Measurements from ENCODE around the gene NDUFV2. TPM values are rescaled to one million over a fixed set of nuclear protein-coding genes. Genes with fewer than 3 reads are reported as not detected.
A peak's percentile ranks its signal among the peaks of the same experiment; 100 is the strongest.

The NDUFV2 gene
- total and polyA plus RNA-seq, 2 donors (not counting 3 experiments of a cell fraction or from before 2014, with no cell fraction given), result 65.7 to 152 TPM

DNA sequence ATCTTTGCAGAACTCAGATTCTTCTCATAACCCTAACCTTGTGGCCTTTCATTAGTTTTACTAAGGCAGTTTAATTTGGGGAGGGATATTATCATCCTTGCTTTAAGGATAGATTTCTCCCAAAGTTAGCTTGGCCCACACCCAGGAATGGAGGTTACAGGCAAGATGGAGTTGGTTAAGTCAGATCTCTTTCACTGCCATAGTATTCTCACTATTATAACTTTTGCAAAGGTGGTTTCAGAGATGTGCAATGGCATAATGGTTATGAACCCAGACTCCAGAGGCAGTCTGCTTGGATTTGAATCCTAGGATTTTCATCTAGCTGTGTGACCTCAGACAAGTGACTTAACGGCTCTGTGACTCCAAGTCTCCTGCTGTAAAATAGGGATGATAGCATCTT is 48.7 kb upstream of the NDUFV2 start:
- intact Hi-C loops (cut with micrococcal nuclease), result loop anchor here (2.0 to 10.0 kb wide), 3 partner anchors 169 to 399 kb away; no protein-coding TSS in a partner anchor
- H3K27ac ChIP-seq (ENCODE audit: insufficient read depth, low read depth, low read length), result no peak overlapping the region
- no peaks in the 10 kb centered on the region for H3K9me1 ChIP-seq (replicated peaks; ENCODE audit: control insufficient read depth, extremely low read depth, insufficient read depth, low read length)
- dilution Hi-C loops (cut with MboI; ENCODE audit: extremely low pct_ligation_motif_present, low sequenced_read_pairs), result no loop called here
- DNase-seq (ENCODE audit: low read depth, low spot score) (no peak), FAIRE-seq (no peak)
- H3K4me1 ChIP-seq (ENCODE audit: control insufficient read depth, extremely low read depth, insufficient read depth, low read length), result peaks cover 9% of the 10 kb centered on the region
- H3K36me3 ChIP-seq (ENCODE audit: control insufficient read depth in 2 of 2, extremely low read depth in 1 of 2, insufficient read depth in 2 of 2, low read length in 2 of 2), result no peaks in the 10 kb centered on the region
- ChIA-PET CTCF (interaction anchor here (3.0 kb wide), 1 partner anchor 66 kb away, joined by 16 read pairs; no protein-coding TSS in a partner anchor), POLR2A (no interaction called here)
- no peak for TF ChIP-seq MYC (IDR thresholded peaks at IDR 0.05; ENCODE audit: low read depth, low read length)
- no peak for TF ChIP-seq FOS (IDR thresholded peaks at IDR 0.05; ENCODE audit: borderline replicate concordance, insufficient read depth, low read length)
- TF ChIP-seq JUN (IDR thresholded peaks at IDR 0.05; ENCODE audit: borderline replicate concordance, insufficient read depth, insufficient read length, low read depth), result no peak
- TF ChIP-seq, protein P1, sequence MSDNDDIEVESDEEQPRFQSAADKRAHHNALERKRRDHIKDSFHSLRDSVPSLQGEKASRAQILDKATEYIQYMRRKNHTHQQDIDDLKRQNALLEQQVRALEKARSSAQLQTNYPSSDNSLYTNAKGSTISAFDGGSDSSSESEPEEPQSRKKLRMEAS (IDR thresholded peaks at IDR 0.05; ENCODE audit: insufficient read depth, insufficient read length), result no peak
- TF ChIP-seq EZH2 (IDR thresholded peaks at IDR 0.05; ENCODE audit: borderline replicate concordance, low read depth, low read length, severe bottlenecking), result no peak
- H3K4me2 ChIP-seq (ENCODE audit: insufficient read depth, low read length), result no peak overlapping the region
- H3K9me3 ChIP-seq (replicated peaks; ENCODE audit: control insufficient read depth, insufficient read depth, low read length), result no peaks in the 10 kb centered on the region
- no peaks in the 10 kb centered on the region for H3K79me2 ChIP-seq (ENCODE audit: control insufficient read depth, insufficient read depth, low read length)
- no peak overlapping the region for H2AFZ ChIP-seq (ENCODE audit: low read depth, low read length)
- no peaks in the 10 kb centered on the region for H4K20me1 ChIP-seq (replicated peaks; ENCODE audit: control insufficient read depth, extremely low read depth, insufficient read depth, low read length)
- H3K27me3 ChIP-seq (ENCODE audit: control insufficient read depth in 2 of 2, insufficient read depth in 2 of 2, low read length in 2 of 2), result no peaks in the 10 kb centered on the region
- H3K4me3 ChIP-seq (replicated peaks in 1 of 3; ENCODE audit: insufficient read depth in 1 of 3, low read depth in 1 of 3, low read length in 3 of 3), result no peak overlapping the region
- no peak overlapping the region for H3K9ac ChIP-seq (replicated peaks; ENCODE audit: extremely low read depth, insufficient read depth, low read length)
- no TSS peak for BruUV-seq (replicated peaks)

DNA sequence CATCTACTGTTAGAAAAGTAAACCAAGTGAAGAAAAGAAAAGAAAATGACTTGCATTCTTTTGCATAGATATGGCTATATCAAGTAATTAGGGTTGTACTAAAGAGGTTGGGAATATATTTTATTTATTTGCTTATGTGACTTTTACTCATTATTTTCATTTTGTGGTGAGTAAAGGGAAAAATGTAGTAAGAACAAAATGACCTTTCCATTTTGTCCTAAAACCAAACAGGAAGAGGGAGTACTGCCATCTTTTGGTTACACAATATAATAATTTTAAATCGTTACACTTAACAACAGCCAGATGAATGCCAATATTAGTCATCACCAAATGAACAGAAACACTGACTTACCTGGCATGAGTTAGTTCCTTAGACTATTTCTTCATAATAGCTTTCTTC is 47.3 kb upstream of the NDUFV2 start:
- dilution Hi-C loops (cut with MboI; ENCODE audit: extremely low pct_ligation_motif_present, low sequenced_read_pairs) (no loop called here), intact Hi-C loops (cut with micrococcal nuclease) (loop anchor here (1.0 to 10.0 kb wide), 4 partner anchors 67 to 400 kb away; no protein-coding TSS in a partner anchor)
- CTCF ChIA-PET, result interaction anchor here (1.0 to 3.0 kb wide), 7 partner anchors 17 to 358 kb away, joined by 3 to 16 read pairs (median 4); no protein-coding TSS in a partner anchor
- no peaks in the 10 kb centered on the region for H3K9me1 ChIP-seq (replicated peaks; ENCODE audit: control insufficient read depth, extremely low read depth, insufficient read depth, low read length)
- no peak overlapping the region for H3K4me2 ChIP-seq (ENCODE audit: insufficient read depth, low read length)
- no peaks in the 10 kb centered on the region for H3K9me3 ChIP-seq (replicated peaks; ENCODE audit: control insufficient read depth, insufficient read depth, low read length)
- no TSS peak for BruUV-seq (replicated peaks)
- no peak overlapping the region for H3K9ac ChIP-seq (replicated peaks; ENCODE audit: extremely low read depth, insufficient read depth, low read length)
- no peaks in the 10 kb centered on the region for H3K27me3 ChIP-seq (ENCODE audit: control insufficient read depth in 2 of 2, insufficient read depth in 2 of 2, low read length in 2 of 2)
- peak; percentile 81 for DNase-seq (ENCODE audit: low read depth, low spot score)
- POLR2A ChIA-PET, result no interaction called here
- H3K4me1 ChIP-seq (ENCODE audit: control insufficient read depth, extremely low read depth, insufficient read depth, low read length), result peaks cover 9% of the 10 kb centered on the region
- no peak for TF ChIP-seq EZH2 (IDR thresholded peaks at IDR 0.05; ENCODE audit: borderline replicate concordance, low read depth, low read length, severe bottlenecking)
- TF ChIP-seq, protein P1 (IDR thresholded peaks at IDR 0.05; ENCODE audit: insufficient read depth, insufficient read length), result no peak
- TF ChIP-seq POLR2AphosphoS5 (IDR thresholded peaks at IDR 0.05; ENCODE audit: insufficient read depth, low read depth, low read length), result no peak
- TF ChIP-seq, protein P2, sequence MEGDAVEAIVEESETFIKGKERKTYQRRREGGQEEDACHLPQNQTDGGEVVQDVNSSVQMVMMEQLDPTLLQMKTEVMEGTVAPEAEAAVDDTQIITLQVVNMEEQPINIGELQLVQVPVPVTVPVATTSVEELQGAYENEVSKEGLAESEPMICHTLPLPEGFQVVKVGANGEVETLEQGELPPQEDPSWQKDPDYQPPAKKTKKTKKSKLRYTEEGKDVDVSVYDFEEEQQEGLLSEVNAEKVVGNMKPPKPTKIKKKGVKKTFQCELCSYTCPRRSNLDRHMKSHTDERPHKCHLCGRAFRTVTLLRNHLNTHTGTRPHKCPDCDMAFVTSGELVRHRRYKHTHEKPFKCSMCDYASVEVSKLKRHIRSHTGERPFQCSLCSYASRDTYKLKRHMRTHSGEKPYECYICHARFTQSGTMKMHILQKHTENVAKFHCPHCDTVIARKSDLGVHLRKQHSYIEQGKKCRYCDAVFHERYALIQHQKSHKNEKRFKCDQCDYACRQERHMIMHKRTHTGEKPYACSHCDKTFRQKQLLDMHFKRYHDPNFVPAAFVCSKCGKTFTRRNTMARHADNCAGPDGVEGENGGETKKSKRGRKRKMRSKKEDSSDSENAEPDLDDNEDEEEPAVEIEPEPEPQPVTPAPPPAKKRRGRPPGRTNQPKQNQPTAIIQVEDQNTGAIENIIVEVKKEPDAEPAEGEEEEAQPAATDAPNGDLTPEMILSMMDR (IDR thresholded peaks at IDR 0.05; ENCODE audit: extremely low read depth in 1 of 2, insufficient read depth in 1 of 2, low read depth in 1 of 2, low read length in 2 of 2), result no peak
- TF ChIP-seq POLR2A (IDR thresholded peaks at IDR 0.05; ENCODE audit: low read depth, low read length), result no peak
- TF ChIP-seq MYC (IDR thresholded peaks at IDR 0.05; ENCODE audit: low read depth, low read length), result no peak
- TF ChIP-seq FOS (IDR thresholded peaks at IDR 0.05; ENCODE audit: borderline replicate concordance, insufficient read depth, low read length), result peak; percentile 63
- no peak for TF ChIP-seq GATA2 (IDR thresholded peaks at IDR 0.05; ENCODE audit: insufficient read depth, insufficient read length, low read depth, low read length)
- TF ChIP-seq JUN (IDR thresholded peaks at IDR 0.05; ENCODE audit: borderline replicate concordance, insufficient read depth, insufficient read length, low read depth), result peak; percentile 40
- H3K4me3 ChIP-seq (replicated peaks in 1 of 3; ENCODE audit: insufficient read depth in 1 of 3, low read depth in 1 of 3, low read length in 3 of 3), result no peak overlapping the region
- H3K36me3 ChIP-seq (ENCODE audit: control insufficient read depth in 2 of 2, extremely low read depth in 1 of 2, insufficient read depth in 2 of 2, low read length in 2 of 2), result no peaks in the 10 kb centered on the region
- FAIRE-seq, result peak; percentile 76
- H3K27ac ChIP-seq (ENCODE audit: insufficient read depth, low read depth, low read length), result no peak overlapping the region
- no peaks in the 10 kb centered on the region for H3K79me2 ChIP-seq (ENCODE audit: control insufficient read depth, insufficient read depth, low read length)
- H4K20me1 ChIP-seq (replicated peaks; ENCODE audit: control insufficient read depth, extremely low read depth, insufficient read depth, low read length), result no peaks in the 10 kb centered on the region
- peak overlapping the region; percentile 66 for H2AFZ ChIP-seq (ENCODE audit: low read depth, low read length)

All from endothelial cell of umbilical vein (primary cell).